Right lobe of liver (tissue), 4 donors: ENCODE measurements around the gene XPO4.

Experiments
- POLR2A ChIP-seq: fragments of 450-650 bp; IDR thresholded peaks from one replicate; pipeline ENCODE4 v1.6.1; 2017; ENCODE audit warnings: antibody characterized with exemption, mild to moderate bottlenecking
- TF ChIP-seq, protein P1 (sequence below), 4 donors: fragments of 200-600 bp in 3 of 4; fragments of 450-650 bp in 1 of 4; IDR thresholded peaks; one replicate each; pipeline versions ENCODE4 v1.5.1 to v1.8.0; 2016 to 2022; ENCODE audit warnings: antibody characterized with exemption in 4 of 4, mild to moderate bottlenecking in 2 of 4
- donor health status: DM: no; HTN: no; CAD: no.
- donor health status: DM: no; HTN: no; CAD: no.
- donor health status: DM: no; HTN: yes; CAD: no.

DNA sequence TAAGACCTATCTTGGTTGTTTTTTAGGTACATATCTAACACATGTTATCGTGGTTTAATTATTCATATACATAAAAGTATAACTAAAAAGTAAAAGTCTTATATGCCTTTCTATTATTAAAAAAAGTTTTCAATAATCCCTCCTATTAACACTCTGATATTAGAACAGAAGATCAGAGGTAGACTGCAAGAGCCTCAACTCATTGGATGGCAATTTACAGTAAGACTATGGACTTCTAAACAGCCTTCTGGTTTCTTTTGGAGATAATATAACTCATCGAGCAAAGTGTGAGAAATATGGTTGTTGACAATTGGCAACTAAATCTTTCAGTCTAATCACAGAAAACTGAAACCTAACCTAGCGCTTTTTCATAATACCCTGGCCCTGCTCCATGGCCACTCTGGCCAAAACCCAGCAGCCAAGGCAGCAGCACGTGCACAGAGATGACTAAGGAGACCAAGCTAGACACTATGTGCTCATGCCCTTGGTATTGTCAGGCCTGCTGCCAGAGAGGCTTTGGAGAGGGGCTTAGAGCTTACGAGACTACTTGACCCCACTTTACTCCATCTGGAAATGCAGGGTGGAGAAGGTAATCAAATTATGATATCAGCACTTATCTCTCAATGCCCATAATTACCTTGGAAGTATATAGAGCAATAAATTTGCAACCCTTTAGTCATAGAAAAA is 88.2 kb downstream of the XPO4 start:
- no peak for TF ChIP-seq POLR2A
- TF ChIP-seq, protein P1, sequence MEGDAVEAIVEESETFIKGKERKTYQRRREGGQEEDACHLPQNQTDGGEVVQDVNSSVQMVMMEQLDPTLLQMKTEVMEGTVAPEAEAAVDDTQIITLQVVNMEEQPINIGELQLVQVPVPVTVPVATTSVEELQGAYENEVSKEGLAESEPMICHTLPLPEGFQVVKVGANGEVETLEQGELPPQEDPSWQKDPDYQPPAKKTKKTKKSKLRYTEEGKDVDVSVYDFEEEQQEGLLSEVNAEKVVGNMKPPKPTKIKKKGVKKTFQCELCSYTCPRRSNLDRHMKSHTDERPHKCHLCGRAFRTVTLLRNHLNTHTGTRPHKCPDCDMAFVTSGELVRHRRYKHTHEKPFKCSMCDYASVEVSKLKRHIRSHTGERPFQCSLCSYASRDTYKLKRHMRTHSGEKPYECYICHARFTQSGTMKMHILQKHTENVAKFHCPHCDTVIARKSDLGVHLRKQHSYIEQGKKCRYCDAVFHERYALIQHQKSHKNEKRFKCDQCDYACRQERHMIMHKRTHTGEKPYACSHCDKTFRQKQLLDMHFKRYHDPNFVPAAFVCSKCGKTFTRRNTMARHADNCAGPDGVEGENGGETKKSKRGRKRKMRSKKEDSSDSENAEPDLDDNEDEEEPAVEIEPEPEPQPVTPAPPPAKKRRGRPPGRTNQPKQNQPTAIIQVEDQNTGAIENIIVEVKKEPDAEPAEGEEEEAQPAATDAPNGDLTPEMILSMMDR (IDR thresholded peaks at IDR 0.05), result no peak
